ENCODE data around the gene RUNX1.

The RUNX1 gene

DNA sequence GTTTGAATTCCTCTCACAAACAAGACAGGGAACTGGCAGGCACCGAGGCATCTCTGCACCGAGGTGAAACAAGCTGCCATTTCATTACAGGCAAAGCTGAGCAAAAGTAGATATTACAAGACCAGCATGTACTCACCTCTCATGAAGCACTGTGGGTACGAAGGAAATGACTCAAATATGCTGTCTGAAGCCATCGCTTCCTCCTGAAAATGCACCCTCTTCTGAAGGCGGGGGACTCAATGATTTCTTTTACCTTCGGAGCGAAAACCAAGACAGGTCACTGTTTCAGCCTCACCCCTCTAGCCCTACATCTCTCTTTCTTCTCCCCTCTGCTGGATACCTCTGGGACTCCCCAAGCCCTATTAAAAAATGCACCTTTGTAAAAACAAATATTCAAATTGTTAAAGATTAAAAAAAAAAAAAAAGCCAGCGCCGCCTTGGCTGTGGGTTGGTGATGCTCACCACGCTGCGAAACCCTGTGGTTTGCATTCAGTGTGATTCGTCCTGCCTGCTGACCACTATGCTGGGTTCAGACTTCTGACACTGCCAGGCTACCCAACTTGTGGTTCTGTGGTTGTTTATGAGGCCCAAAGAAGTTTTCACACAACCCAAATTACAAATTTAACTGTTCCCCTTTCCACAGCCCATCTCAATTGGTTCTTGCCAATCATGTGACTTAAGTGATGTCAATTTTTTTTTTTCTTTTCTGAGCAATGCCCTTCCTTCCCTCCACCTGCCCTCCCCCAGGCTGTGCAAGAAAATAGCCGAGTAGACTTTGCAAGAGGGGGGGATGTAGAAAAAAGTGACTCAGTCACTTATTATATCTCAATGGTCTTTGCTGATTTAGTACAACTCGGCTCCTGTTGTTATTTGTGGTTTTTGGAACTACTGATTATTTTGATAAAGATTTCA is at the start of gene RUNX1:
RUNX1 (minus strand) TSS at position 597 of the 912 bp plus-strand sequence.
- Histone ChIP-seq H3K4me1 (ENCODE audit: insufficient read depth, low read length) (peaks cover 10% of the 10 kb centered on the region; the same call in 1 of the 2 replicates), H3K9me3 (ENCODE audit: insufficient read depth, low read depth, low read length) (no peaks in the 10 kb centered on the region), H3K9ac (ENCODE audit: low read depth, low read length) (no peak within 1 kb of the TSS), H3K27me3 (ENCODE audit: insufficient read depth, low read length) (no peaks in the 10 kb centered on the region; the same call in 1 of the 2 replicates), H3K4me3 (ENCODE audit: low read length) (no peak within 1 kb of the TSS), H3K27ac (ENCODE audit: low read length) (no peak within 1 kb of the TSS), H3K36me3 (ENCODE audit: insufficient read depth, low read depth, low read length) (no peaks in the 10 kb centered on the region)

DNA sequence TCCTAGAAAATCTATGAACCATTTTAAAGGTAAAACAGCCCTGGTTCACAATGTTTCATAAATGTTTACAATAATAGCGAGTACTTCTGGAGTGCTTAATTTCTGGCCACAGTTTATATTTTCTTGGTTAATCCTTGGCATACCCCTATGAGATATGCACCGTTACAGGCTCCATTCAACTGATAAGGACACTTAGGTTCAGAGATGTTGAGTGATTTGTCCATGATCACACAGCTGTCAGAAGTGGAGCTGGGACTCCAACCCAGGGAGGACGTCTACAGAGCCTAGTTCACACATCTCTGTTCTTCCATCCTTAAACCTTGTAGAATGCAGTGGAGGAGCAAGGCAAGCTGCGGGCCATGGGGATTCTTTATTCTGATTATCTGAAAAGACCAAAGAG is 48.4 kb upstream of the RUNX1 start:
- Histone ChIP-seq H3K9me3 (ENCODE audit: insufficient read depth, low read depth, low read length) (no peaks in the 10 kb centered on the region), H3K36me3 (ENCODE audit: insufficient read depth, low read depth, low read length) (no peaks in the 10 kb centered on the region), H3K4me1 (ENCODE audit: insufficient read depth, low read length) (no peaks in the 10 kb centered on the region), H3K27me3 (ENCODE audit: insufficient read depth, low read length) (no peaks in the 10 kb centered on the region), H3K27ac (ENCODE audit: low read length) (no peak overlapping the region), H3K4me3 (ENCODE audit: low read length) (no peak overlapping the region), H3K9ac (ENCODE audit: low read depth, low read length) (no peak overlapping the region)

- Histone ChIP-seq H3K27me3 (ENCODE audit: insufficient read depth, low read length) (no peaks in the 10 kb centered on the region), H3K4me1 (ENCODE audit: insufficient read depth, low read length) (no peaks in the 10 kb centered on the region), H3K9ac (ENCODE audit: low read depth, low read length) (no peak overlapping the region), H3K4me3 (ENCODE audit: low read length) (no peak overlapping the region), H3K27ac (ENCODE audit: low read length) (no peak overlapping the region), H3K36me3 (ENCODE audit: insufficient read depth, low read depth, low read length) (no peaks in the 10 kb centered on the region), H3K9me3 (ENCODE audit: insufficient read depth, low read depth, low read length) (no peaks in the 10 kb centered on the region)
These were observed 47.9 kb upstream of the RUNX1 start for GRCh38 chr21:35096959-35097358.

DNA sequence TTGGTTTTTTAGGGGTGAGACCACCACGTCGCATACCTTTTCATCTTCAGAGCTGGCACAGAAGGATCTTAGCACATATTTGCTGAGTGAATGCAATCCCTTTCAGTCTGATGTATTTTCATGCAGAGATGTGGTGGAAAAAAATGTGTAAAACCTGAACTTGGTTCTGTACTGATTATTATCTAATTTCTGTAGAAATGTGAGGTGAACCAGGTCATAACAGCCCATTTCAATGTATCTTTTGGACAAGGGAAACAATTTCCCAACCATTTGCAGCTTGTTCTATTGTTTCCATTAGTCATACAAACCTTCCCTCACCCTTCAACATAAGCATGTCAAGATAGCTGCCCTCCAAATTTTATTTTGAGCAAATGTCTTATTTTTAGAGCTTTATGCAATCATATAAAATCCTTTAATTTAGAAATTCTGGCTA is 46.8 kb upstream of the RUNX1 start:
- H3K4me3 ChIP-seq (ENCODE audit: low read length), result no peak overlapping the region
- no peak overlapping the region for H3K9ac ChIP-seq (ENCODE audit: low read depth, low read length)
- no peaks in the 10 kb centered on the region for H3K9me3 ChIP-seq (ENCODE audit: insufficient read depth, low read depth, low read length)
- no peak overlapping the region for H3K27ac ChIP-seq (ENCODE audit: low read length)
- no peaks in the 10 kb centered on the region for H3K27me3 ChIP-seq (ENCODE audit: insufficient read depth, low read length)
- no peaks in the 10 kb centered on the region for H3K4me1 ChIP-seq (ENCODE audit: insufficient read depth, low read length)
- no peaks in the 10 kb centered on the region for H3K36me3 ChIP-seq (ENCODE audit: insufficient read depth, low read depth, low read length)

DNA sequence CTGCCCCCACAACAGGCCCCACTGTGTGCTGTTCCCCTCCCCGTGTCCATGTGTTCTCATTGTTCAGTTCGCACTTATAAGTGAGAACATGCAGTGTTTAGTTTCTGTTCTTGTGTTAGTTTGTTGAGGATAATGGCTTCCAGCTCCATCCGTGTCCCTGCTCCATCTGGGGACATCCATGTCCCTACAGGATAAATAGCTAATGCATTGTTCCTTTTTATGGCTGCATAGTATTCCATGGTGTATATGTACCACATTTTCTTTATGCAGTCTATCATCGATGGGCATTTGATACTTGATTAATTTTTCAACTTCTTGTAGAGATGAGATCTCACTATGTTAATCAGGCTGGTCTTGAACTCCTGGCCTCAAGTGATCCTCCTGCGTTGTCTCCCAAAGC is 44.4 kb upstream of the RUNX1 start:
- Histone ChIP-seq H3K27ac (ENCODE audit: low read length) (no peak overlapping the region), H3K27me3 (ENCODE audit: insufficient read depth, low read length) (no peaks in the 10 kb centered on the region), H3K4me3 (ENCODE audit: low read length) (no peak overlapping the region), H3K4me1 (ENCODE audit: insufficient read depth, low read length) (no peaks in the 10 kb centered on the region), H3K9me3 (ENCODE audit: insufficient read depth, low read depth, low read length) (no peaks in the 10 kb centered on the region), H3K36me3 (ENCODE audit: insufficient read depth, low read depth, low read length) (no peaks in the 10 kb centered on the region), H3K9ac (ENCODE audit: low read depth, low read length) (no peak overlapping the region)

DNA sequence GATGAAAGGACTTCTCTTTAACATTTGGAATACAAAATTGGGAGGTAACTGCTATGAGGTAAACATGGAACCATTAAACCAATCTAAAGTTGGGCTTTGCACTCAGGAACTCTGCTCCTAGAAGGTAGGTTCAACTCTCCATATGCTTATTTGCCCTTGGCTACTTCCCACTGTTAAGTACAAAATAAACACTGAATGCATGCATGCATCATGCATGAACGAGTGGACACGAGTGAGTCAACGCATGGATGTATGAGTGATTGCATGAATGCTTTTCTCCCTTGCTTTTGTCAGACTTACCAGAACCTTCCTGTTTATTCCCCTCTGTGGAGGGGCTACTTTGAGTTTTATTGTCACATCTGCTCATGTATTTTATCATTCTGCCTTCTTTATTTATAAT is 42.4 kb upstream of the RUNX1 start:
- no peaks in the 10 kb centered on the region for H3K27me3 ChIP-seq (ENCODE audit: insufficient read depth, low read length)
- no peaks in the 10 kb centered on the region for H3K9me3 ChIP-seq (ENCODE audit: insufficient read depth, low read depth, low read length)
- H3K27ac ChIP-seq (ENCODE audit: low read length), result no peak overlapping the region
- H3K9ac ChIP-seq (ENCODE audit: low read depth, low read length), result no peak overlapping the region
- no peaks in the 10 kb centered on the region for H3K4me1 ChIP-seq (ENCODE audit: insufficient read depth, low read length)
- no peak overlapping the region for H3K4me3 ChIP-seq (ENCODE audit: low read length)
- no peaks in the 10 kb centered on the region for H3K36me3 ChIP-seq (ENCODE audit: insufficient read depth, low read depth, low read length)

- no peak overlapping the region for H3K4me3 ChIP-seq (ENCODE audit: low read length)
- no peak overlapping the region for H3K9ac ChIP-seq (ENCODE audit: low read depth, low read length)
- no peaks in the 10 kb centered on the region for H3K27me3 ChIP-seq (ENCODE audit: insufficient read depth, low read length)
- no peaks in the 10 kb centered on the region for H3K36me3 ChIP-seq (ENCODE audit: insufficient read depth, low read depth, low read length)
- no peaks in the 10 kb centered on the region for H3K4me1 ChIP-seq (ENCODE audit: insufficient read depth, low read length)
- H3K27ac ChIP-seq (ENCODE audit: low read length), result no peak overlapping the region
- no peaks in the 10 kb centered on the region for H3K9me3 ChIP-seq (ENCODE audit: insufficient read depth, low read depth, low read length)
These were observed 41.3 kb upstream of the RUNX1 start for GRCh38 chr21:35090403-35090802.

GRCh38 chr21:35088319-35088771 is 39.2 kb upstream of the RUNX1 start:
- Histone ChIP-seq H3K4me1 (ENCODE audit: insufficient read depth, low read length) (no peaks in the 10 kb centered on the region), H3K4me3 (ENCODE audit: low read length) (no peak overlapping the region), H3K27me3 (ENCODE audit: insufficient read depth, low read length) (no peaks in the 10 kb centered on the region), H3K36me3 (ENCODE audit: insufficient read depth, low read depth, low read length) (no peaks in the 10 kb centered on the region), H3K27ac (ENCODE audit: low read length) (no peak overlapping the region), H3K9ac (ENCODE audit: low read depth, low read length) (no peak overlapping the region), H3K9me3 (ENCODE audit: insufficient read depth, low read depth, low read length) (no peaks in the 10 kb centered on the region)

DNA sequence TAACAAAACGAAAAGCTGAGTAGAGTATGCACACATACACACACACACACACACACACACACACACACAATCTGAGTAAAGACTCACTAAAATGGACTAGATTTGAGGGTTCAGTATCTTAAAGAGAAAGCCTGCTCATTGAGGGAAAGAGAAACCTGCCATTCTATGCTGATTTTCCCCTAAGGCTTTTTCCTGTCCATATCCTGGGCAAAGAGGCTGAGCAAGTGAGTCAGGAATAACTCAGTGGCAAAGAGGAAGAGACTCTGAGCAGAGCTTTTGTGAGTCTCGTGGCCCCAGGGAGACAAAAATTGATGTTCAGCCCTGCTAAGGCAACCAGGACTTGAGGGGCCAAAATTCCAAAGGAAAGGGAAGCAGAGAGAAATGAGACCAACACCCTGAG is 37.3 kb upstream of the RUNX1 start:
- Histone ChIP-seq H3K4me1 (ENCODE audit: insufficient read depth, low read length) (no peaks in the 10 kb centered on the region), H3K9me3 (ENCODE audit: insufficient read depth, low read depth, low read length) (no peaks in the 10 kb centered on the region), H3K4me3 (ENCODE audit: low read length) (no peak overlapping the region), H3K9ac (ENCODE audit: low read depth, low read length) (no peak overlapping the region), H3K36me3 (ENCODE audit: insufficient read depth, low read depth, low read length) (no peaks in the 10 kb centered on the region), H3K27me3 (ENCODE audit: insufficient read depth, low read length) (no peaks in the 10 kb centered on the region), H3K27ac (ENCODE audit: low read length) (no peak overlapping the region)

DNA sequence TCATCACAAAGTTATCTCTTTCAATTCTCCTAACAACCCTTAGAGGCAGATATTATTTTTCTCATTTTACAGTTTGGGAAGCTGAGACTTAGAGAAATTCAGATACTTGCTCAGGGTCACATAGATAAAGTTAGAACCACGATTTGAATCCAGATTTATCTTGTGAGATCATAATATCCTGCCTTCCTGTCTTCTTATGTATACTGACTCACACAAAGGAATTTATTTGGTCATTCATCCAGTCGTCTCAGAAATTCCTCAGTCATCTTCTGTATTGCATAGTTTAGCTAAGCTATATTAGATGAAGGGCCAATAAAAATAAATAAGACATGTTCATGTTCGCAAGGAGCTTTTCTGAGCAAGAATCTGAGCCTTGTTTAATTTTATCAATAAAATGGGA is 35.8 kb upstream of the RUNX1 start:
- Histone ChIP-seq H3K36me3 (ENCODE audit: insufficient read depth, low read depth, low read length) (no peaks in the 10 kb centered on the region), H3K4me1 (ENCODE audit: insufficient read depth, low read length) (no peaks in the 10 kb centered on the region), H3K4me3 (ENCODE audit: low read length) (no peak overlapping the region), H3K27me3 (ENCODE audit: insufficient read depth, low read length) (no peaks in the 10 kb centered on the region), H3K27ac (ENCODE audit: low read length) (no peak overlapping the region), H3K9me3 (ENCODE audit: insufficient read depth, low read depth, low read length) (no peaks in the 10 kb centered on the region), H3K9ac (ENCODE audit: low read depth, low read length) (no peak overlapping the region)

DNA sequence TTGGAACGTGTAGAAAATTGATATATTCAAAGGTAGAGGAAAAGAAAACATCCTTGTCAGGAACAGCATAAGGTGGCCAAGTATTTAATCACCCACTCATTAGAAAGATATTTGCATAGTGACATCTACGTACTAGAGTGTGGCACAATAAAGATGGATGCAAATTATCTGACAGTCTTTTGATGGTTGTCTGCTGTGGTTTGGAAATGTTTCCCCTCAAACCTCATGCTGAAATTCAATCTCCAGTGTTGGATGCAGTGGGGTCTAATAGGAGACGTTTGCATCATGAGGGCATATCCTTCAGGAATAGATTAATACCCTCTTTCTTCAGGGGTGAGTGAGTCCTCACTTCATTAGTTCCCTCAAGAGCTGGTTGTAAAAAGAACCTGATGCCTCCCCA is 34.1 kb upstream of the RUNX1 start:
- Histone ChIP-seq H3K9ac (ENCODE audit: low read depth, low read length) (no peak overlapping the region), H3K27ac (ENCODE audit: low read length) (no peak overlapping the region), H3K36me3 (ENCODE audit: insufficient read depth, low read depth, low read length) (no peaks in the 10 kb centered on the region), H3K4me1 (ENCODE audit: insufficient read depth, low read length) (no peaks in the 10 kb centered on the region), H3K4me3 (ENCODE audit: low read length) (no peak overlapping the region), H3K27me3 (ENCODE audit: insufficient read depth, low read length) (no peaks in the 10 kb centered on the region), H3K9me3 (ENCODE audit: insufficient read depth, low read depth, low read length) (no peaks in the 10 kb centered on the region)

GRCh38 chr21:35081861-35082260 is 32.8 kb upstream of the RUNX1 start:
- Histone ChIP-seq H3K9me3 (ENCODE audit: insufficient read depth, low read depth, low read length) (no peaks in the 10 kb centered on the region), H3K36me3 (ENCODE audit: insufficient read depth, low read depth, low read length) (no peaks in the 10 kb centered on the region), H3K27ac (ENCODE audit: low read length) (no peak overlapping the region), H3K9ac (ENCODE audit: low read depth, low read length) (no peak overlapping the region), H3K4me3 (ENCODE audit: low read length) (no peak overlapping the region), H3K4me1 (ENCODE audit: insufficient read depth, low read length) (no peaks in the 10 kb centered on the region), H3K27me3 (ENCODE audit: insufficient read depth, low read length) (no peaks in the 10 kb centered on the region)
